GM18858 (cell line): ENCODE data around the gene CDH12.
"Not testable (repeated sequence)": the region's sequence is repeated elsewhere in the genome, so short reads cannot be mapped to it uniquely, and the experiment has no call there.

Experiments used
- ATAC-seq: cut with Tn5 transposase; IDR thresholded peaks from one replicate; pipeline ENCODE4 v1.9.1; 2021; ENCODE audit not compliant: unreplicated experiment

Gene CDH12

GRCh38 chr5:22774214-22774613 lies 78.9 kb downstream of the CDH12 start:
- ATAC-seq, result not testable (repeated sequence)

GRCh38 chr5:22764736-22765135 lies 88.4 kb downstream of the CDH12 start:
- no peak for ATAC-seq

- no peak for ATAC-seq
These were observed 95.4 kb downstream of the CDH12 start for GRCh38 chr5:22757776-22758175.

- ATAC-seq, result no peak
These were observed 99.0 kb downstream of the CDH12 start for GRCh38 chr5:22754155-22754554.

- ATAC-seq, result no peak
These were observed 101.6 kb downstream of the CDH12 start for GRCh38 chr5:22751536-22751935.

- ATAC-seq, result no peak
These were observed 116.6 kb downstream of the CDH12 start for GRCh38 chr5:22736443-22737003.

- no peak for ATAC-seq
These were observed 118.2 kb downstream of the CDH12 start for GRCh38 chr5:22734907-22735306.

GRCh38 chr5:22728610-22729009 lies 124.5 kb downstream of the CDH12 start:
- no peak for ATAC-seq

- ATAC-seq, result no peak
These were observed 130.7 kb downstream of the CDH12 start for GRCh38 chr5:22722491-22722890.

GRCh38 chr5:22722056-22722455 lies 131.1 kb downstream of the CDH12 start:
- ATAC-seq, result no peak

- ATAC-seq, result no peak
These were observed 133.3 kb downstream of the CDH12 start for GRCh38 chr5:22719842-22720241.

- no peak for ATAC-seq
These were observed 142.5 kb downstream of the CDH12 start for GRCh38 chr5:22710660-22711059.

- ATAC-seq, result no peak
These were observed 143.4 kb downstream of the CDH12 start for GRCh38 chr5:22709743-22710142.

GRCh38 chr5:22708770-22709328 lies 144.3 kb downstream of the CDH12 start:
- no peak for ATAC-seq

GRCh38 chr5:22706901-22707300 lies 146.2 kb downstream of the CDH12 start:
- ATAC-seq, result no peak

GRCh38 chr5:22699319-22699718 lies 153.8 kb downstream of the CDH12 start:
- no peak for ATAC-seq

- no peak for ATAC-seq
These were observed 160.0 kb downstream of the CDH12 start for GRCh38 chr5:22693121-22693520.

- ATAC-seq, result no peak
These were observed 170.1 kb downstream of the CDH12 start for GRCh38 chr5:22683050-22683449.

- no peak for ATAC-seq
These were observed 174.3 kb downstream of the CDH12 start for GRCh38 chr5:22678886-22679285.

GRCh38 chr5:22673131-22673530 lies 180.0 kb downstream of the CDH12 start:
- no peak for ATAC-seq

- no peak for ATAC-seq
These were observed 183.8 kb downstream of the CDH12 start for GRCh38 chr5:22669345-22669744.

GRCh38 chr5:22665801-22666200 lies 187.3 kb downstream of the CDH12 start:
- no peak for ATAC-seq

GRCh38 chr5:22663134-22663533 lies 190.0 kb downstream of the CDH12 start:
- no peak for ATAC-seq
